GM18511 (cell line): ENCODE measurements around the gene VSTM4.

Experiments
- ATAC-seq: cut with Tn5 transposase; IDR thresholded peaks from one replicate; pipeline ENCODE4 v1.9.1; 2021; ENCODE audit warnings: mild to moderate bottlenecking, moderate library complexity; ENCODE audit not compliant: unreplicated experiment

VSTM4 gene

GRCh38 chr10:49052069-49052468 is 63.3 kb downstream of the VSTM4 start:
- no peak for ATAC-seq

GRCh38 chr10:49050906-49051305 is 64.4 kb downstream of the VSTM4 start:
- ATAC-seq = no peak

- ATAC-seq = no peak
These were observed 65.0 kb downstream of the VSTM4 start for GRCh38 chr10:49050366-49050765.

GRCh38 chr10:49049660-49050059 is 65.7 kb downstream of the VSTM4 start:
- ATAC-seq = no peak

GRCh38 chr10:49047128-49047639 is 68.1 kb downstream of the VSTM4 start:
- no peak for ATAC-seq

- ATAC-seq = no peak
These were observed 70.8 kb downstream of the VSTM4 start for GRCh38 chr10:49044293-49045193.

GRCh38 chr10:49040601-49041000 is 74.7 kb downstream of the VSTM4 start:
- ATAC-seq = no peak

- no peak for ATAC-seq
These were observed 75.9 kb downstream of the VSTM4 start for GRCh38 chr10:49039409-49039808.

- ATAC-seq = no peak
These were observed 76.6 kb downstream of the VSTM4 start for GRCh38 chr10:49038711-49039110.

GRCh38 chr10:49037187-49037586 is 78.1 kb downstream of the VSTM4 start:
- no peak for ATAC-seq

GRCh38 chr10:49036638-49037037 is 78.7 kb downstream of the VSTM4 start:
- no peak for ATAC-seq

GRCh38 chr10:49035920-49036319 is 79.4 kb downstream of the VSTM4 start:
- no peak for ATAC-seq

GRCh38 chr10:49034925-49035324 is 80.4 kb downstream of the VSTM4 start:
- ATAC-seq = no peak

GRCh38 chr10:49033939-49034338 is 81.4 kb downstream of the VSTM4 start:
- no peak for ATAC-seq

- ATAC-seq = no peak
These were observed 85.7 kb downstream of the VSTM4 start for GRCh38 chr10:49029666-49030065.

- ATAC-seq = no peak
These were observed 86.7 kb downstream of the VSTM4 start for GRCh38 chr10:49028639-49029038.

GRCh38 chr10:49025347-49025983 is 89.9 kb downstream of the VSTM4 start:
- ATAC-seq = no peak

- ATAC-seq = no peak
These were observed 90.8 kb downstream of the VSTM4 start for GRCh38 chr10:49024484-49024883.

- ATAC-seq = no peak
These were observed 91.6 kb downstream of the VSTM4 start for GRCh38 chr10:49023752-49024151.

GRCh38 chr10:49023071-49023470 is 92.3 kb downstream of the VSTM4 start:
- ATAC-seq = no peak

- no peak for ATAC-seq
These were observed 93.6 kb downstream of the VSTM4 start for GRCh38 chr10:49021685-49022084.

- ATAC-seq = no peak
These were observed 99.6 kb downstream of the VSTM4 start for GRCh38 chr10:49015700-49016099.
